Tibial nerve (tissue), 4 donors: ENCODE measurements around the gene ZNF521. TPM values are rescaled to one million over a fixed set of nuclear protein-coding genes. Genes with fewer than 3 reads are reported as not detected.

Experiments used
- DNase-seq, 2 donors: peaks; one replicate each; pipeline ENCODE4 v3.0.0-alpha.2; 2019; ENCODE audit warnings: low spot score in 2 of 2
- H3K27ac ChIP-seq, 4 donors: fragments of 200-600 bp; sonication (generic) in 3 of 4; one replicate each; pipeline ENCODE4 v1.5.1; 2017 to 2019; ENCODE audit warnings: mild to moderate bottlenecking in 1 of 4
- H3K27me3 ChIP-seq, 2 donors: fragments of 200-600 bp; sonication (generic) in 1 of 2; one replicate each; pipeline versions ENCODE4 v1.5.1 to v1.6.0; 2017 to 2019
- H3K36me3 ChIP-seq, 3 donors: fragments of 200-600 bp; sonication (generic); one replicate each; pipeline ENCODE4 v1.5.1; 2018 to 2019
- H3K4me1 ChIP-seq, 4 donors: fragments of 200-600 bp; sonication (generic) in 3 of 4; one replicate each; pipeline ENCODE4 v1.5.1; 2017 to 2019
- H3K4me3 ChIP-seq, 4 donors: fragments of 200-600 bp; sonication (generic) in 3 of 4; one replicate each; pipeline ENCODE4 v1.5.1; 2017 to 2019; ENCODE audit warnings: mild to moderate bottlenecking in 1 of 4, moderate library complexity in 1 of 4
- H3K9me3 ChIP-seq, 4 donors: fragments of 200-600 bp; sonication (generic) in 3 of 4; one replicate each; pipeline ENCODE4 v1.5.1; 2017 to 2019
- CTCF ChIP-seq, 5 experiments: fragments of 200-600 bp in 3 of 5; fragments of 450-650 bp in 2 of 5; sonication (generic) in 3 of 5; IDR thresholded peaks; one replicate each; pipeline ENCODE4 v1.5.1; 2016 to 2019; ENCODE audit warnings: antibody characterized with exemption in 5 of 5, mild to moderate bottlenecking in 3 of 5, moderate library complexity in 2 of 5
- EP300 ChIP-seq, 2 donors: sonication (generic); formaldehyde crosslinking; IDR thresholded peaks; one replicate each; pipeline ENCODE4 v1.6.1; 2017; ENCODE audit warnings: antibody characterized with exemption in 2 of 2, mild to moderate bottlenecking in 1 of 2
- POLR2A ChIP-seq, 2 donors: fragments of 450-650 bp; IDR thresholded peaks; one replicate each; pipeline ENCODE4 v1.6.1; 2017; ENCODE audit warnings: antibody characterized with exemption in 2 of 2, mild to moderate bottlenecking in 2 of 2, moderate library complexity in 2 of 2
- WGBS, 2 donors: methylation state at CpG; one replicate each; pipeline ENCODE4 v1.1.5; 2018; 5-methylcytosine and 5-hydroxymethylcytosine counted together
- total RNA-seq, 4 donors: library from RNA; depleted of rRNA; stranded (reverse); fragments of >200 nt; gene quantifications; one replicate each; pipeline ENCODE4 v1.1.0, GENCODE V29; 2016

The ZNF521 gene
- total RNA-seq, 4 donors from 2014 or later = 32.7 to 66.3 (median 43.4) TPM

GRCh38 chr18:25234740-25235345, 117.1 kb downstream of the ZNF521 start:
- Histone ChIP-seq H3K27ac (peak overlapping the region in 2 of 4 donors; percentile 62 to 82), H3K4me1 (peaks cover 0 to 54% (median 6%) of the 10 kb centered on the region in 4 donors), H3K27me3 (no peaks in the 10 kb centered on the region), H3K36me3 (no peaks in the 10 kb centered on the region), H3K4me3 (no peak overlapping the region), H3K9me3 (no peaks in the 10 kb centered on the region)
- no peak for DNase-seq
- no peak for TF ChIP-seq EP300 (IDR thresholded peaks at IDR 0.05)
- TF ChIP-seq CTCF (IDR thresholded peaks at IDR 0.05) = no peak
- no peak for TF ChIP-seq POLR2A (IDR thresholded peaks at IDR 0.05)
- 57 to 75% methylated on average over 3 of the region's 3 CpGs for whole genome bisulfite sequencing, 2 donors

GRCh38 chr18:25234322-25234639, 117.7 kb downstream of the ZNF521 start:
- H3K9me3 ChIP-seq = no peaks in the 10 kb centered on the region
- no peak for TF ChIP-seq POLR2A (IDR thresholded peaks at IDR 0.05)
- TF ChIP-seq EP300 (IDR thresholded peaks at IDR 0.05) = no peak
- no peak for TF ChIP-seq CTCF (IDR thresholded peaks at IDR 0.05)
- no peaks in the 10 kb centered on the region for H3K36me3 ChIP-seq
- DNase-seq = no peak
- 80 to 83% methylated on average over 1 of the region's 1 CpG for WGBS, 2 donors
- peak overlapping the region in 3 of 4 donors; percentile 17 to 82 (median 62) for H3K27ac ChIP-seq
- peaks cover 0 to 54% (median 6%) of the 10 kb centered on the region in 4 donors for H3K4me1 ChIP-seq
- H3K27me3 ChIP-seq = no peaks in the 10 kb centered on the region
- H3K4me3 ChIP-seq = peak overlapping the region in 1 of 4 donors; percentile 32

GRCh38 chr18:25233528-25234321, 118.2 kb downstream of the ZNF521 start:
- H3K27me3 ChIP-seq = no peaks in the 10 kb centered on the region
- 18 to 24% methylated on average over 12 of the region's 12 CpGs for WGBS, 2 donors
- TF ChIP-seq EP300 (IDR thresholded peaks at IDR 0.05) = peak in 1 of 2 donors; percentile 75
- no peak for TF ChIP-seq POLR2A (IDR thresholded peaks at IDR 0.05)
- no peak for TF ChIP-seq CTCF (IDR thresholded peaks at IDR 0.05)
- H3K27ac ChIP-seq = peak overlapping the region in 3 of 4 donors; percentile 17 to 82 (median 62)
- H3K9me3 ChIP-seq = no peaks in the 10 kb centered on the region
- H3K4me3 ChIP-seq = peak overlapping the region in 2 of 4 donors; percentile 20 to 32
- peak in 1 of 2 donors; percentile 39 for DNase-seq
- H3K4me1 ChIP-seq = peaks cover 0 to 54% (median 6%) of the 10 kb centered on the region in 4 donors
- H3K36me3 ChIP-seq = no peaks in the 10 kb centered on the region

GRCh38 chr18:25231327-25231691, 120.7 kb downstream of the ZNF521 start:
- peak overlapping the region in 1 of 4 donors; percentile 9 for H3K4me3 ChIP-seq
- no peaks in the 10 kb centered on the region for H3K9me3 ChIP-seq
- 34% methylated on average over 5 of the region's 5 CpGs for WGBS, 2 donors
- peaks cover 0 to 51% (median 6%) of the 10 kb centered on the region in 4 donors for H3K4me1 ChIP-seq
- no peaks in the 10 kb centered on the region for H3K27me3 ChIP-seq
- H3K36me3 ChIP-seq = peaks cover 0 to 10% (median 0%) of the 10 kb centered on the region in 3 donors
- DNase-seq = peak in 1 of 2 donors; percentile 31
- peak in 1 of 2 donors; percentile 38 for TF ChIP-seq EP300 (IDR thresholded peaks at IDR 0.05)
- TF ChIP-seq CTCF (IDR thresholded peaks at IDR 0.05) = no peak
- H3K27ac ChIP-seq = peak overlapping the region in 3 of 4 donors; percentile 9 to 78 (median 71)
